ENCODE data around the gene SGK1.

DNA sequence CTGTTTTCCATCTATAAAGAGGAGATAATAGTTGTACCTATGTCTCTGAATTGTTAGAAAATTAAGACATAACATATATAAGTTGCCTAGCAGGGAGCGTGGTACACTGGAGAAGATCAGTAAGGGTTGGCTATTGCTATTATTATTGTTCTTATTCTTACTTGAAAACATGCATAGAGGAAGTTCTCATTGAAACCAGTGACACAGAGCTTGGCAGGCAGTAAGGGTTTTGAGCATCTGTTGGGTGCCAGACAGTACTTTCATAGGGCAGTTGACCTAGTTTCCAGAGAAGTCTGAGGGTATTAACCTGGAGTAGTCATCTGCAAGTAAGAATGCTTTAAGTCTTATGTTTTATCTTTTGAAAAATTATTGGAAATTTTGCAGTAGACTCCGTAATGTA lies 13.3 kb upstream of the SGK1 start:
- TF ChIP-seq, protein P1, sequence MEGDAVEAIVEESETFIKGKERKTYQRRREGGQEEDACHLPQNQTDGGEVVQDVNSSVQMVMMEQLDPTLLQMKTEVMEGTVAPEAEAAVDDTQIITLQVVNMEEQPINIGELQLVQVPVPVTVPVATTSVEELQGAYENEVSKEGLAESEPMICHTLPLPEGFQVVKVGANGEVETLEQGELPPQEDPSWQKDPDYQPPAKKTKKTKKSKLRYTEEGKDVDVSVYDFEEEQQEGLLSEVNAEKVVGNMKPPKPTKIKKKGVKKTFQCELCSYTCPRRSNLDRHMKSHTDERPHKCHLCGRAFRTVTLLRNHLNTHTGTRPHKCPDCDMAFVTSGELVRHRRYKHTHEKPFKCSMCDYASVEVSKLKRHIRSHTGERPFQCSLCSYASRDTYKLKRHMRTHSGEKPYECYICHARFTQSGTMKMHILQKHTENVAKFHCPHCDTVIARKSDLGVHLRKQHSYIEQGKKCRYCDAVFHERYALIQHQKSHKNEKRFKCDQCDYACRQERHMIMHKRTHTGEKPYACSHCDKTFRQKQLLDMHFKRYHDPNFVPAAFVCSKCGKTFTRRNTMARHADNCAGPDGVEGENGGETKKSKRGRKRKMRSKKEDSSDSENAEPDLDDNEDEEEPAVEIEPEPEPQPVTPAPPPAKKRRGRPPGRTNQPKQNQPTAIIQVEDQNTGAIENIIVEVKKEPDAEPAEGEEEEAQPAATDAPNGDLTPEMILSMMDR (IDR thresholded peaks at IDR 0.05): no peak
- no peak for TF ChIP-seq POLR2A (IDR thresholded peaks at IDR 0.05)
